DOHH2 (cell line): ENCODE data around the gene APH1B.

ENCODE experiments used
- H3F3A ChIP-seq: fragments of 200-600 bp; sonication (generic), shearing (Covaris generic); 2 replicates; pipeline ENCODE4 v1.6.0; 2016; ENCODE audit warnings: antibody characterized with exemption, mild to moderate bottlenecking; ENCODE audit not compliant: control insufficient read depth, insufficient read depth
- H3K27ac ChIP-seq: fragments of 200-600 bp; sonication (generic); 2 replicates; pipeline ENCODE4 v1.5.1; 2014; ENCODE audit warnings: low read depth, mild to moderate bottlenecking, low read length, moderate library complexity
- H3K27me3 ChIP-seq: fragments of 200-600 bp; sonication (generic); 2 replicates; pipeline ENCODE4 v1.6.1; 2014; ENCODE audit warnings: mild to moderate bottlenecking, low read length, mixed read lengths; ENCODE audit not compliant: control insufficient read depth
- H3K36me3 ChIP-seq: fragments of 200-600 bp; sonication (generic); 2 replicates; pipeline ENCODE4 v1.6.1; 2014; ENCODE audit warnings: mild to moderate bottlenecking, low read length, moderate library complexity, mixed read lengths; ENCODE audit not compliant: control insufficient read depth
- H3K4me1 ChIP-seq: fragments of 200-600 bp; sonication (generic); 2 replicates; pipeline ENCODE4 v1.6.1; 2014; ENCODE audit warnings: mild to moderate bottlenecking, low read length, mixed read lengths; ENCODE audit not compliant: control insufficient read depth
- H3K4me2 ChIP-seq: fragments of 200-600 bp; sonication (generic); 2 replicates; pipeline ENCODE4 v1.6.0; 2014; ENCODE audit warnings: mild to moderate bottlenecking, low read length, moderate library complexity
- H3K4me3 ChIP-seq: fragments of 200-600 bp; sonication (generic); 2 replicates; pipeline ENCODE4 v1.5.1; 2014; ENCODE audit warnings: mild to moderate bottlenecking, low read length, mixed read lengths
- H3K79me2 ChIP-seq: fragments of 200-600 bp; sonication (generic); 2 replicates; pipeline ENCODE4 v1.6.1; 2014; ENCODE audit warnings: mild to moderate bottlenecking, low read length, mixed read lengths; ENCODE audit not compliant: control insufficient read depth
- H3K9me2 ChIP-seq: fragments of 200-600 bp; sonication (generic); replicated peaks from 2 replicates; pipeline ENCODE4 v1.6.1; 2014; ENCODE audit warnings: mild to moderate bottlenecking, low read length, mixed read lengths; ENCODE audit not compliant: control insufficient read depth
- H3K9me3 ChIP-seq: fragments of 200-600 bp; sonication (generic); 2 replicates; pipeline ENCODE4 v1.6.1; 2014; ENCODE audit warnings: antibody characterized with exemption, low read length, mixed read lengths; ENCODE audit not compliant: control insufficient read depth, insufficient read depth
- H4K20me1 ChIP-seq: fragments of 200-600 bp; sonication (generic); 2 replicates; pipeline ENCODE4 v1.6.0; 2014; ENCODE audit warnings: low read depth, mild to moderate bottlenecking, antibody characterized with exemption, low read length, moderate library complexity; ENCODE audit not compliant: control insufficient read depth, insufficient read depth
- CTCF ChIP-seq: fragments of 200-600 bp; sonication (generic); IDR thresholded peaks from one replicate; pipeline ENCODE4 v1.5.1; 2014; ENCODE audit warnings: antibody characterized with exemption, mild to moderate bottlenecking, low read depth, low read length; ENCODE audit not compliant: poor library complexity, severe bottlenecking
- EZH2phosphoT487 ChIP-seq: fragments of 200-600 bp; sonication (generic); IDR thresholded peaks from 2 replicates; pipeline ENCODE4 v1.6.1; 2017; ENCODE audit warnings: borderline replicate concordance, mild to moderate bottlenecking, antibody characterized with exemption, low read length, moderate library complexity, mixed read lengths

Gene APH1B

DNA sequence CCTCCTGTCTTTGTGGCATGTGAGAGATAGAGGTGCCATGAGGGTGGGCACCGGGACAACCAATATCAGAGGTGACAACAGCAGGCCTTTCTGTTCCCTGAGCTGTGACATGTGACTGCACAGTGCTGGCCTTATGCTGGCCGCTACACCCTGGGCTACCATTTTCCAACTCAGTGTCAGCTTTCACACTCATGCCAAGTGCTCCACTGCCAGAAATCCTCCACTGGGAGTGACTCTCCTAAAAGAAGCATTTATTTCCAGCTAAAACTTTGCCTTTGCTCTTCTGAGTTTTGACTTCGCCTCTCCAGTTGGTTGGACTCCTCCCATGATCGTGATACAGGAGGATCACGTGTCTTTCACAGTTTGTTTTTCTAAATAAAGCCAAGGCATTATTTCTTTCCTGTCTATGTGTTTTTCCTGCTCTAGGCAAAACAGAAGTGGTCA lies 72.8 kb downstream of the APH1B start:
- Histone ChIP-seq H3K9me2 (no peaks in the 10 kb centered on the region), H3K9me3 (no peaks in the 10 kb centered on the region), H3K4me2 (no peak overlapping the region), H3K4me1 (no peaks in the 10 kb centered on the region; the same call in 1 of the 2 replicates), H3F3A (no peaks in the 10 kb centered on the region), H3K27ac (no peak overlapping the region), H3K4me3 (no peak overlapping the region), H4K20me1 (no peaks in the 10 kb centered on the region), H3K79me2 (no peaks in the 10 kb centered on the region), H3K36me3 (no peaks in the 10 kb centered on the region), H3K27me3 (no peaks in the 10 kb centered on the region)
- no peak for TF ChIP-seq CTCF
- no peak for TF ChIP-seq EZH2phosphoT487

DNA sequence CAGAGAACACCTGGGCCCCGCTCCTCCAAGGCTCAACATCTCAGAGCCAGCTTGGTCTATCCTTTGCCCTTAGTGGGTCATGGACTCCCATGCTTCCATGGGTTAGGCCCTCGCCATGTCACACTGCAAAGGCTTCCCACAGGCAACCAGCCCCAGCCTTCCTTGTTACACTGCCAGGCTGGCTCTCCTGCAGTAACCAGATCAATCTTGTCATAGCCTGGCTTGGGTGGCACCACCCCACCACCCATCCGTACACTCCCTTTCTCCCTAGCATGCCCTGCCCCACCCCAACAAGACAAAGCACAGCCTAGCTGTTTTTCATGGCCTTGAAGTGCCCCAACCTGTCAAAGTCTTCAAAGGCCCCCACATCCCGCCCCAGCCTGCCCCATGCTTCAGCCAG lies 73.8 kb downstream of the APH1B start:
- TF ChIP-seq CTCF: no peak
- no peak for TF ChIP-seq EZH2phosphoT487
- no peaks in the 10 kb centered on the region for H3K79me2 ChIP-seq
- H4K20me1 ChIP-seq: no peaks in the 10 kb centered on the region
- H3K27ac ChIP-seq: no peak overlapping the region
- no peak overlapping the region for H3K4me3 ChIP-seq
- H3K9me3 ChIP-seq: no peaks in the 10 kb centered on the region
- H3K27me3 ChIP-seq: no peaks in the 10 kb centered on the region
- H3K9me2 ChIP-seq: no peaks in the 10 kb centered on the region
- no peaks in the 10 kb centered on the region for H3K36me3 ChIP-seq
- no peaks in the 10 kb centered on the region; the same call in 1 of the 2 replicates for H3K4me1 ChIP-seq
- H3K4me2 ChIP-seq: no peak overlapping the region
- no peaks in the 10 kb centered on the region for H3F3A ChIP-seq

DNA sequence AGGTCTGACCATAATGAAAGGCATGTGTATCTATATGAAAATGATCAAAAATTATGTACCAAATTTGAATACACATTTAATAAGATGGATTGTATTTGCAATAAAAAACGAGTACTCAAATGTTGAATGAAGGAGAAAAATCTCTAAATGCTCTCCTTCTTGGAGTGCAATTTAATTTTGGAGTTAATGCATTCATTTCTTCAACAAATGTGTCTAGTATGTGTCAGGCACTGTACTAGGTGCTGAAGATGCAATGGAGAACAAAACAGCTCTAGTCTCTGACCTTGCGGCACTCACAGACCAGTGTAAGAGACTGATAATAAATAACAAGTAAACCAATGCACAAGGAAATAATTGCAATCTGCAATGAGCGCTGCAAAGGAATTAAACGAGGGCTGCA lies 75.4 kb downstream of the APH1B start:
- Histone ChIP-seq H3K79me2 (no peaks in the 10 kb centered on the region), H3K4me2 (no peak overlapping the region), H3K36me3 (no peaks in the 10 kb centered on the region), H3K9me2 (no peaks in the 10 kb centered on the region), H3K27ac (no peak overlapping the region), H3K27me3 (peaks cover 3% of the 10 kb centered on the region; the same call in 1 of the 2 replicates), H3K9me3 (no peaks in the 10 kb centered on the region), H3K4me1 (no peaks in the 10 kb centered on the region; the same call in 1 of the 2 replicates), H3K4me3 (no peak overlapping the region), H3F3A (no peaks in the 10 kb centered on the region), H4K20me1 (no peaks in the 10 kb centered on the region)
- TF ChIP-seq EZH2phosphoT487 (no peak), CTCF (no peak)
